Body of pancreas (tissue), 4 donors: ENCODE measurements around the gene B4GALNT3. TPM values are rescaled to one million over a fixed set of nuclear protein-coding genes. Genes with fewer than 3 reads are reported as not detected.

Experiments used
- ATAC-seq: fragments of 150-250 bp; one replicate; pipeline ENCODE4 v1.9.1; 2016
- DNase-seq, 4 donors: peaks; one replicate each; pipeline ENCODE4 v3.0.0-alpha.2; 2019
- H3K27ac ChIP-seq, 4 donors: fragments of 200-600 bp; sonication (generic); 1 replicate in 3 of 4; 2 replicates in 1 of 4; pipeline versions ENCODE4 v1.5.1 to v1.6.1; 2016 to 2019; ENCODE audit warnings: mild to moderate bottlenecking in 1 of 4, mixed read lengths in 1 of 4, moderate library complexity in 1 of 4
- H3K27me3 ChIP-seq, 2 donors: fragments of 200-600 bp; sonication (generic); one replicate each; pipeline ENCODE4 v1.6.0; 2016; ENCODE audit warnings: mild to moderate bottlenecking in 1 of 2
- H3K36me3 ChIP-seq, 2 donors: fragments of 200-600 bp; sonication (generic); replicated peaks in 1 of 2; 2 replicates each; pipeline ENCODE4 v1.5.1; 2016; ENCODE audit warnings: low read depth in 2 of 2; ENCODE audit not compliant: insufficient read depth in 1 of 2
- H3K4me1 ChIP-seq: fragments of 200-600 bp; sonication (generic); one replicate; pipeline ENCODE4 v1.6.0; 2016
- H3K4me3 ChIP-seq, 2 donors: fragments of 200-600 bp; sonication (generic); 1 replicate in 1 of 2; 2 replicates in 1 of 2; pipeline ENCODE4 v1.5.1; 2016 to 2019
- H3K9me3 ChIP-seq, 3 donors: fragments of 200-600 bp; sonication (generic); 1 replicate in 2 of 3; 2 replicates in 1 of 3; pipeline ENCODE4 v1.5.1; 2016
- CTCF ChIP-seq, 7 experiments: fragments of 450-650 bp in 4 of 7; fragments of 200-600 bp in 3 of 7; sonication (generic) in 3 of 7; IDR thresholded peaks; one replicate each; pipeline ENCODE4 v1.5.1; 2016 to 2019; ENCODE audit warnings: antibody characterized with exemption in 7 of 7
- POLR2A ChIP-seq, 3 donors: fragments of 450-650 bp; IDR thresholded peaks; one replicate each; pipeline ENCODE4 v1.6.1; 2016; ENCODE audit warnings: antibody characterized with exemption in 3 of 3, mild to moderate bottlenecking in 2 of 3
- WGBS, 2 donors: methylation state at CpG; one replicate each; pipeline ENCODE4 v1.1.5; 2017; 5-methylcytosine and 5-hydroxymethylcytosine counted together
- intact Hi-C: fragments of 100-400 bp; cut with DNase I; formaldehyde crosslinking; loops from one replicate; pipeline ENCODE4 v1.15.1; 2023
- total RNA-seq, 2 donors: library from RNA; depleted of rRNA; stranded (reverse); fragments of >200 nt; gene quantifications; one replicate each; pipeline ENCODE4 v1.1.0, GENCODE V29; 2016

The B4GALNT3 gene
- total RNA-seq, 2 donors from 2014 or later = 4.0 to 9.3 TPM

GRCh38 chr12:442235-442884 lies 17.4 kb upstream of the B4GALNT3 start:
- WGBS, 2 donors = 50 to 51% methylated on average over 16 of the region's 16 CpGs
- intact Hi-C loops = loop anchor here (5.0 kb wide), 1 partner anchor 105 kb away; no protein-coding TSS in a partner anchor
- ATAC-seq (peak; percentile 55), DNase-seq (peak; percentile 57 to 75 (median 66))
- no peak overlapping the region for H3K4me3 ChIP-seq
- TF ChIP-seq POLR2A (IDR thresholded peaks at IDR 0.05) = no peak
- TF ChIP-seq CTCF (IDR thresholded peaks at IDR 0.05) = peak; percentile 46 to 83 (median 79)
- no peaks in the 10 kb centered on the region for H3K4me1 ChIP-seq
- H3K27ac ChIP-seq = no peak overlapping the region
- no peaks in the 10 kb centered on the region for H3K27me3 ChIP-seq
- H3K36me3 ChIP-seq = no peaks in the 10 kb centered on the region
- H3K9me3 ChIP-seq = no peaks in the 10 kb centered on the region

GRCh38 chr12:447141-447540 lies 12.6 kb upstream of the B4GALNT3 start:
- 94 to 95% methylated on average over 1 of the region's 1 CpG for WGBS, 2 donors
- intact Hi-C loops = no loop called here
- no peaks in the 10 kb centered on the region for H3K36me3 ChIP-seq
- no peak for TF ChIP-seq CTCF (IDR thresholded peaks at IDR 0.05)
- H3K27me3 ChIP-seq = no peaks in the 10 kb centered on the region
- H3K9me3 ChIP-seq = no peaks in the 10 kb centered on the region
- H3K4me3 ChIP-seq = no peak overlapping the region
- DNase-seq (no peak), ATAC-seq (no peak)
- H3K27ac ChIP-seq = no peak overlapping the region
- peaks cover 14% of the 10 kb centered on the region for H3K4me1 ChIP-seq

- Histone ChIP-seq H3K27me3 (no peaks in the 10 kb centered on the region), H3K9me3 (no peaks in the 10 kb centered on the region), H3K4me3 (no peak overlapping the region), H3K27ac (no peak overlapping the region), H3K4me1 (peaks cover 14% of the 10 kb centered on the region), H3K36me3 (no peaks in the 10 kb centered on the region)
- DNase-seq (no peak), ATAC-seq (no peak)
- intact Hi-C loops = no loop called here
- no peak for TF ChIP-seq CTCF (IDR thresholded peaks at IDR 0.05)
- TF ChIP-seq POLR2A (IDR thresholded peaks at IDR 0.05) = no peak
- WGBS, 2 donors = 50 to 58% methylated on average over 4 of the region's 4 CpGs
Measured at GRCh38 chr12:449203-449602, 10.5 kb upstream of the B4GALNT3 start.

- WGBS, 2 donors = 19 to 24% methylated on average over 3 of the region's 3 CpGs
- ATAC-seq = peak; percentile 67
- no peak overlapping the region for H3K27ac ChIP-seq
- peaks cover 14% of the 10 kb centered on the region for H3K4me1 ChIP-seq
- no peaks in the 10 kb centered on the region for H3K27me3 ChIP-seq
- no peaks in the 10 kb centered on the region for H3K36me3 ChIP-seq
- intact Hi-C loops = no loop called here
- DNase-seq = peak; percentile 30 to 59 (median 42)
- no peaks in the 10 kb centered on the region for H3K9me3 ChIP-seq
- no peak overlapping the region for H3K4me3 ChIP-seq
- TF ChIP-seq POLR2A (IDR thresholded peaks at IDR 0.05) (no peak), CTCF (IDR thresholded peaks at IDR 0.05) (no peak)
Measured at GRCh38 chr12:450438-450837, 9.3 kb upstream of the B4GALNT3 start.

- peaks cover 14% of the 10 kb centered on the region for H3K4me1 ChIP-seq
- H3K9me3 ChIP-seq = no peaks in the 10 kb centered on the region
- 64 to 91% methylated on average over 5 to 14 of the region's 25 CpGs for WGBS, 2 donors
- DNase-seq (peak in 2 of 4 donors; percentile 44 to 53), ATAC-seq (no peak)
- H3K4me3 ChIP-seq = no peak overlapping the region
- H3K27ac ChIP-seq = no peak overlapping the region
- intact Hi-C loops = no loop called here
- no peaks in the 10 kb centered on the region for H3K36me3 ChIP-seq
- H3K27me3 ChIP-seq = no peaks in the 10 kb centered on the region
- TF ChIP-seq POLR2A (IDR thresholded peaks at IDR 0.05) (no peak), CTCF (IDR thresholded peaks at IDR 0.05) (peak in 2 of 7 experiments; percentile 24 to 28)
Measured at GRCh38 chr12:452667-453210, 7.0 kb upstream of the B4GALNT3 start.
